Smooth muscle cell (in vitro differentiated cells): ENCODE results near the gene PYGO2. TPM values are rescaled to one million over a fixed set of nuclear protein-coding genes. Genes with fewer than 3 reads are reported as not detected.

Source experiments
- DNase-seq: peaks from one replicate; lab custom pipeline; 2025; ENCODE audit not compliant: unreplicated experiment; lab: John Stamatoyannopoulos, UW
- H2AFZ ChIP-seq: fragments of 200-600 bp; sonication (generic); 2 replicates; pipeline ENCODE4 v1.6.0; 2016; ENCODE audit warnings: antibody characterized with exemption, low read depth, mild to moderate bottlenecking
- H3F3A ChIP-seq: fragments of 200-600 bp; sonication (generic); 2 replicates; pipeline ENCODE4 v1.6.0; 2017; ENCODE audit warnings: antibody characterized with exemption, low read depth
- H3K27ac ChIP-seq: fragments of 200-600 bp; sonication (generic); 2 replicates; pipeline ENCODE4 v1.5.1; 2016; ENCODE audit warnings: low read depth, mild to moderate bottlenecking
- H3K27me3 ChIP-seq: fragments of 200-600 bp; sonication (generic); 2 replicates; pipeline ENCODE4 v1.6.1; 2016; ENCODE audit warnings: low read depth, mild to moderate bottlenecking
- H3K36me3 ChIP-seq: fragments of 200-600 bp; sonication (generic); 2 replicates; pipeline ENCODE4 v1.5.1; 2016; ENCODE audit warnings: low read depth
- H3K4me1 ChIP-seq: fragments of 200-600 bp; sonication (generic); 2 replicates; pipeline ENCODE4 v1.5.1; 2016; ENCODE audit warnings: low read depth
- H3K4me2 ChIP-seq: fragments of 200-600 bp; sonication (generic); 2 replicates; pipeline ENCODE4 v1.6.0; 2016; ENCODE audit warnings: mild to moderate bottlenecking
- H3K4me3 ChIP-seq: fragments of 200-600 bp; sonication (generic); 2 replicates; pipeline ENCODE4 v1.5.1; 2016; ENCODE audit warnings: mild to moderate bottlenecking
- H3K79me2 ChIP-seq: fragments of 200-600 bp; sonication (generic); 2 replicates; pipeline ENCODE4 v1.6.0; 2016; ENCODE audit warnings: low read depth, mild to moderate bottlenecking
- H3K9ac ChIP-seq: fragments of 200-600 bp; sonication (generic); 2 replicates; pipeline ENCODE4 v1.6.0; 2016; ENCODE audit warnings: low read depth
- H3K9me3 ChIP-seq: fragments of 200-600 bp; sonication (generic); replicated peaks from 2 replicates; pipeline ENCODE4 v1.5.1; 2016; ENCODE audit warnings: low read depth
- H4K20me1 ChIP-seq: fragments of 200-600 bp; sonication (generic); 2 replicates; pipeline ENCODE4 v1.6.0; 2016; ENCODE audit warnings: low read depth
- WGBS: methylation state at CpG from one replicate; pipeline ENCODE4 v1.1.7; 2016; ENCODE audit warnings: low lambda C conversion rate; 5-methylcytosine and 5-hydroxymethylcytosine counted together
- polyA plus RNA-seq: library from polyadenylated mRNA; unstranded; fragments of >200 nt; fragmentation: Nextera tagmentation; extraction: Ambion mirVana; gene quantifications from 2 replicates; pipeline ENCODE4 v1.2.1, GENCODE V29; 2016
- total RNA-seq: library from RNA; depleted of rRNA; stranded (reverse); fragments of >200 nt; gene quantifications from 2 replicates; pipeline ENCODE4 v1.2.3, GENCODE V29; 2014
- TF ChIP-seq, protein P1 (sequence below): fragments of 200-600 bp; sonication (generic); IDR thresholded peaks from 2 replicates; pipeline ENCODE4 v1.5.1; 2017; ENCODE audit warnings: borderline replicate concordance, mild to moderate bottlenecking, antibody characterized with exemption; ENCODE audit not compliant: insufficient read depth, poor library complexity, severe bottlenecking

Gene PYGO2
- total and polyA plus RNA-seq, 2 experiments from 2014 or later: 18.4 to 27.9 TPM

DNA sequence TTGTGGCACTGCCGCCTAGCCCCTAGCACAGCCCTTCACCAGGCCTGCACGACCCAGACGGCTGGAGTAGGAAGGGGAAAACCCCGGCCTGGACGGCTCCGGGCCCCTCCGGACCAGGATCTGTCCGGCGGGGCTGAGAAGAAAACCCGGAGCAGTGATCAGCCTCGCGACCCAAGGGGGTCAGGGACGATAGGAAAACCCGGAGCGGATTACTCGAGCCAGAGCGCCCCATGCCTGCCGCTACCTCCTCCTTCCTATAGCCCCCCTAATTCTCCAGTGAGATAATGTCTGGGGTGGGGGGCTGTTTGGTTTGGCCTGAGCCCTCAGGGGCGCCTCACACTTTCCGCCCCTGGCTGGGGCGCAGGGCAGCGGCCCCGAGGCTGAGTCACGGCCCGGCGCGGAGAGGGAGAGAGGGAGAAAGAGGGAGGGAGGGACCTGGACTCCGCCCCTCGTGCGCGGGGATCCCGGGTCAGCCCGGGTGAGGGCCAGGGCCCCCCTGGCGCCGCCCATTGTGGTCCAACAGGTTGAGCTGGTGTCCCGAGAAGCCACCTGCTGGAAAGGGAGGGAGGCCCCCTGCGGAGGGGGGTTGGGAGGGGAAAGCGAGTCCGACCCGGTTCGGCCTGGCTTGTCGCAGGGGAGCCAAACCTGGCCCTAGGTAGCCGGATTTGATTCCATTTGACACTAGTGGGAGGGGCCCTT is 39.3 kb upstream of the PYGO2 start:
- Histone ChIP-seq H3K36me3 (no peaks in the 10 kb centered on the region), H4K20me1 (peaks cover under 1% of the 10 kb centered on the region), H3K9me3 (no peaks in the 10 kb centered on the region), H3K4me1 (peaks cover 16% of the 10 kb centered on the region), H3K27me3 (no peaks in the 10 kb centered on the region), H2AFZ (peak overlapping the region; percentile 63), H3K4me3 (peak overlapping the region; percentile 73), H3K27ac (peak overlapping the region; percentile 95), H3F3A (peaks cover 10% of the 10 kb centered on the region), H3K79me2 (peaks cover 28% of the 10 kb centered on the region), H3K9ac (peak overlapping the region; percentile 84), H3K4me2 (peak overlapping the region; percentile 86)
- peak; percentile 93 for DNase-seq
- TF ChIP-seq, protein P1, sequence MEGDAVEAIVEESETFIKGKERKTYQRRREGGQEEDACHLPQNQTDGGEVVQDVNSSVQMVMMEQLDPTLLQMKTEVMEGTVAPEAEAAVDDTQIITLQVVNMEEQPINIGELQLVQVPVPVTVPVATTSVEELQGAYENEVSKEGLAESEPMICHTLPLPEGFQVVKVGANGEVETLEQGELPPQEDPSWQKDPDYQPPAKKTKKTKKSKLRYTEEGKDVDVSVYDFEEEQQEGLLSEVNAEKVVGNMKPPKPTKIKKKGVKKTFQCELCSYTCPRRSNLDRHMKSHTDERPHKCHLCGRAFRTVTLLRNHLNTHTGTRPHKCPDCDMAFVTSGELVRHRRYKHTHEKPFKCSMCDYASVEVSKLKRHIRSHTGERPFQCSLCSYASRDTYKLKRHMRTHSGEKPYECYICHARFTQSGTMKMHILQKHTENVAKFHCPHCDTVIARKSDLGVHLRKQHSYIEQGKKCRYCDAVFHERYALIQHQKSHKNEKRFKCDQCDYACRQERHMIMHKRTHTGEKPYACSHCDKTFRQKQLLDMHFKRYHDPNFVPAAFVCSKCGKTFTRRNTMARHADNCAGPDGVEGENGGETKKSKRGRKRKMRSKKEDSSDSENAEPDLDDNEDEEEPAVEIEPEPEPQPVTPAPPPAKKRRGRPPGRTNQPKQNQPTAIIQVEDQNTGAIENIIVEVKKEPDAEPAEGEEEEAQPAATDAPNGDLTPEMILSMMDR: no peak
- WGBS: 1% methylated on average over 30 of the region's 43 CpGs

DNA sequence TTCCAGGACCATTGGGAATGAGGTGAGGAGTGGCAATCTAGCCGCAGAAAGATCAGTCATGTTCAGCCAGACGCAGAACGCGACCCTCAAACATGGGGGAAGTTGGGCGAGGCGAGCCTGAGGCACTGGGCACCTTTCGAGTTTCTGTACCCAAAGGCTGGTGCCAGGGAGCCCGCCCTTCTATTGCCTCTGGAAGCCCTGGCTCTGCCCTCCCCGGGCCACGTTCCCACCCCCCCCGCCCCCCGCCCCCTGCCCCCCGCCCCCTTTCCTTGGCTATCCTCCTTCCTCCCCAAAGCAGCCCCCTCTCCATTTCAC is 38.8 kb upstream of the PYGO2 start:
- H3K27me3 ChIP-seq: no peaks in the 10 kb centered on the region
- H3F3A ChIP-seq: peaks cover 10% of the 10 kb centered on the region

DNA sequence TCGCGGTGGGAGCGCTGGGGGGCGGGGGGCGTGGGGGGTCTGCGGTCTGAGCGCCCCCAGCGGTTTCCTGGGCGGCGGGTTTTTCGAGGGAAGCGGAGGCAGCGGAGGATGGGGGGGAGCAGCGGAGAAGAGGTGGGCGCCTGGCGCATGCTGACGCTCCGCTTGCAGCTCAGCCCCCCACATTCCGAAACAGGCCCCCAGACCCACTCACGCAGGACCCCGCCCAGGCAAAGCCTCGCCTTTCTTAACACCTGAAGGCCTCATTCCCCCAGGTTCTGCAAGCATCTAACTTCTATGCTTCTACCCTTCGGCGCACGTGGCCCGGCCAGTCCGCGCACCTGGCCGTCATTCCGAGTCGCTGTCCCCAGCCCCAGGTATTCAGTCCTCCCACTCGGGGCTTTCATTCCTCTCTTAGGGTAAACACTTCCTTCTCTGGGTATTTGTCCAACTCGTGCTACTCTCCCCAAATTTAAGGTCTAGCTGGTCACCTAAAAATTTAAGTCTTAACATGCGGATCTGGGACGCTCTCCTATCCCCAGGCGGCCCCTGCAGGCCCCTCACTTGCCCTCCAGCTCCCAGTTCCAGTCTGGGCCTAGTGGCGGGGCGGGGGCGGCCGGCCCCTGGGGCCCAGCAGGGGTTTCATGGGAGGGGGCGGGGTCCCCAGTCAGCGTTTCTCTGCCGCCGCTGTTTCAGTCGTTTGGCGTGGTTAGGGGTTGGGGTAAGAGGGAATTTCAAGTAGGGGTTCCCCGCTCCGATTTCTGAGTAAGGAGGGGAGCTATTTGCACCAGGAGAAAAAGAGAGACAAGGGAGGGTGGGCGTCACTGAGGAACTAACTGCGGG is 38.2 kb upstream of the PYGO2 start:
- H3K9me3 ChIP-seq: no peaks in the 10 kb centered on the region
- no peaks in the 10 kb centered on the region for H3K27me3 ChIP-seq
- no peaks in the 10 kb centered on the region for H4K20me1 ChIP-seq
- no peaks in the 10 kb centered on the region for H3K36me3 ChIP-seq
- peak; percentile 49 for DNase-seq
- WGBS: under 1% methylated on average over 41 of the region's 50 CpGs
- H3K79me2 ChIP-seq: peaks cover 23% of the 10 kb centered on the region
- peak overlapping the region; percentile 84 for H3K9ac ChIP-seq
- H3K4me1 ChIP-seq: peaks cover 16% of the 10 kb centered on the region
- no peak overlapping the region for H2AFZ ChIP-seq
- peak overlapping the region; percentile 86 for H3K4me2 ChIP-seq
- TF ChIP-seq, protein P1: peak; percentile 6
- peak overlapping the region; percentile 95 for H3K27ac ChIP-seq
- peak overlapping the region; percentile 73 for H3K4me3 ChIP-seq
- peaks cover 10% of the 10 kb centered on the region for H3F3A ChIP-seq

More for the DNA sequence above, 38.8 kb upstream of the PYGO2 start:
- peaks cover 28% of the 10 kb centered on the region for H3K79me2 ChIP-seq
- peak overlapping the region; percentile 73 for H3K4me3 ChIP-seq
- H2AFZ ChIP-seq: no peak overlapping the region
- H4K20me1 ChIP-seq: no peaks in the 10 kb centered on the region
- DNase-seq: no peak
- peaks cover 16% of the 10 kb centered on the region for H3K4me1 ChIP-seq
- 2% methylated on average over 7 of the region's 13 CpGs for WGBS
- peak overlapping the region; percentile 84 for H3K9ac ChIP-seq
- TF ChIP-seq, protein P1: no peak
- H3K9me3 ChIP-seq: no peaks in the 10 kb centered on the region
- H3K36me3 ChIP-seq: no peaks in the 10 kb centered on the region
- H3K4me2 ChIP-seq: peak overlapping the region; percentile 86
- H3K27ac ChIP-seq: peak overlapping the region; percentile 95
